Endothelial cell of coronary artery (primary cell): ENCODE measurements around the gene RPS6KA6. TPM values are rescaled to one million over a fixed set of nuclear protein-coding genes. Genes with fewer than 3 reads are reported as not detected.

ENCODE experiments used
- total RNA-seq: library from RNA; depleted of rRNA; stranded (reverse); fragments of >200 nt; gene quantifications from 2 replicates; pipeline ENCODE4 v1.2.3, GENCODE V29; 2014

The RPS6KA6 gene
- 0.19 and 0.99 TPM in 2 replicates for total RNA-seq

GRCh38 chrX:84187533-84188319, at the start of gene RPS6KA6:
RPS6KA6 (minus strand) TSS chrX:84188199; CDS start chrX:84187899, 300 bp downstream.

